ENCODE measurements around the gene REV3L. TPM values are rescaled to one million over a fixed set of nuclear protein-coding genes. Genes with fewer than 3 reads are reported as not detected.

Gene REV3L
- total and polyA plus RNA-seq, 9 of the 15 experiments (the other 6 are each of a cell fraction or from before 2014, with no cell fraction given): 5.5 to 24.4 (median 14.4) TPM

- peak; percentile 53 for TF ChIP-seq FUS (optimal IDR thresholded peaks at IDR 0.05; ENCODE audit: low read depth, low read length)
- TF ChIP-seq KAT7 (CRISPR knock-in tag; IDR thresholded peaks at IDR 0.05; ENCODE audit: borderline replicate concordance): peak; percentile 32; the same call in 1 of the 2 replicates
- TF ChIP-seq CSDE1 (IDR thresholded peaks at IDR 0.05): peak in 1 of 2 experiments; percentile 64; a peak in 1 of 4 replicates
- peak; percentile 59 to 93; a peak in 3 of 4 replicates for TF ChIP-seq FOXK2 (conservative IDR thresholded peaks at IDR 0.05 in 1 of 2, IDR thresholded peaks at IDR 0.05 in 1 of 2; ENCODE audit: low read depth in 2 of 2)
- no peak for TF ChIP-seq KHSRP (IDR thresholded peaks at IDR 0.05)
- TF ChIP-seq FOXA1 (IDR thresholded peaks at IDR 0.05; ENCODE audit: borderline replicate concordance): no peak
- TF ChIP-seq IRF1 (CRISPR knock-in tag; IDR thresholded peaks at IDR 0.05; ENCODE audit: borderline replicate concordance): no peak
- no peak for TF ChIP-seq ZNF57 (CRISPR knock-in tag; IDR thresholded peaks at IDR 0.05)
- peak; percentile 90 for TF ChIP-seq BHLHE40 (IDR thresholded peaks at IDR 0.05; ENCODE audit: low read length)
- no peak for TF ChIP-seq EHMT2 (IDR thresholded peaks at IDR 0.05)
- peak; percentile 85 for TF ChIP-seq ATF3 (IDR thresholded peaks at IDR 0.05)
- TF ChIP-seq ATF3 (CRISPR knock-in tag; conservative IDR thresholded peaks at IDR 0.05): no peak
- TF ChIP-seq CREB1 (IDR thresholded peaks at IDR 0.05): peak; percentile 74
- peak; percentile 77 for TF ChIP-seq CREB1 (CRISPR knock-in tag; IDR thresholded peaks at IDR 0.05)
- TF ChIP-seq ZNF586 (CRISPR knock-in tag; conservative IDR thresholded peaks at IDR 0.05): no peak
- TF ChIP-seq POLR2G (IDR thresholded peaks at IDR 0.05; ENCODE audit: low read depth, low read length): peak; percentile 91
- no peak for TF ChIP-seq MEF2A (IDR thresholded peaks at IDR 0.05; ENCODE audit: control insufficient read depth, low read depth, low read length)
- peak; percentile 91 for TF ChIP-seq GTF2E2 (tag; IDR thresholded peaks at IDR 0.05)
- TF ChIP-seq JUN (IDR thresholded peaks at IDR 0.05; ENCODE audit: borderline replicate concordance, low read depth, low read length): peak; percentile 25; the same call in 1 of the 2 replicates
- peak; percentile 62; the same call in 1 of the 2 replicates for TF ChIP-seq JUN (CRISPR knock-in tag; IDR thresholded peaks at IDR 0.05; ENCODE audit: borderline replicate concordance)
- peak in 1 of 2 experiments; percentile 59; a peak in 1 of 4 replicates for TF ChIP-seq NONO (IDR thresholded peaks at IDR 0.05; ENCODE audit: low read depth in 2 of 2, low read length in 1 of 2)
- TF ChIP-seq EP400 (IDR thresholded peaks at IDR 0.05): peak; percentile 76; the same call in 1 of the 2 replicates
- TF ChIP-seq RFX5 (IDR thresholded peaks at IDR 0.05; ENCODE audit: low read depth, low read length): peak; percentile 63; the same call in 1 of the 2 replicates
- TF ChIP-seq ILF3 (IDR thresholded peaks at IDR 0.05; ENCODE audit: borderline replicate concordance): no peak
- TF ChIP-seq FOS (IDR thresholded peaks at IDR 0.05; ENCODE audit: extremely low read depth, insufficient read length): no peak
- peak; percentile 50; the same call in 1 of the 2 replicates for TF ChIP-seq ETV5 (CRISPR knock-in tag; IDR thresholded peaks at IDR 0.05; ENCODE audit: low read depth)
- peak; percentile 95 for TF ChIP-seq HNRNPL (IDR thresholded peaks at IDR 0.05; ENCODE audit: low read depth, low read length)
- no peak for TF ChIP-seq PHB (CRISPR knock-in tag; IDR thresholded peaks at IDR 0.05)
- peak; percentile 27; the same call in 1 of the 2 replicates for TF ChIP-seq FOXP1 (CRISPR knock-in tag; IDR thresholded peaks at IDR 0.05)
- TF ChIP-seq HNRNPLL (IDR thresholded peaks at IDR 0.05; ENCODE audit: low read depth, low read length, poor library complexity, severe bottlenecking): peak; percentile 7
Measured at GRCh38 chr6:111482959-111483735, at the start of gene REV3L (continued).
